HFF-Myc (cell line): ENCODE measurements around the gene RNASET2.

ENCODE experiments used
- DNase-seq: peaks from one replicate; pipeline ENCODE4 v3.0.0-alpha.2; 2011; ENCODE audit warnings: low read depth; ENCODE audit errors: extremely low read depth
- H3K4me3 ChIP-seq: replicated peaks from 2 replicates; pipeline ENCODE4 v1.5.1; 2011; ENCODE audit warnings: low read depth, mild to moderate bottlenecking, control low read depth, low read length
- TF ChIP-seq, protein P1 (sequence below): IDR thresholded peaks from 2 replicates; pipeline ENCODE4 v1.5.1; 2012; ENCODE audit warnings: mild to moderate bottlenecking, low read depth, low read length, control low read depth; ENCODE audit errors: missing control alignments

RNASET2 gene

DNA sequence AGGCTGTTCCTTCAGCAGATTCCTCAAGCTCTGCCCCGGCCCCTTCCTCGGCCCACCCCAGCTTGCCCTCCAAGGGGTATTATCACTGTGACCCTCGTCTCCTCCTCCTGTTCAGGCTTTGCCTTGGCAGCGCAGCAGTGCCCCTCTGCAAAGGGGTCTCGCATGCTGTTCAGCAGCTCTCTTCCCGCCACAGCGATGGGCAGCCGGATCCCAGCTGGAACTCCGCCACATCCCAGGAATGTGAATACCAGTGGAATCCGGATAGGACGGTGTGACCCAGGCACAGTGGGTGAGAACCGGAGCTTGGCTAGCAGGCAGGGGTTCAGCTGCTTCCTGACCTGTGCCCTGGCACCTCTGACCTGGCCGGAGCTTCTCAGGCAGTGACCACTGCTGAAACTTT, 52.9 kb downstream of the RNASET2 start:
- no peak overlapping the region for H3K4me3 ChIP-seq
- no peak for DNase-seq
- TF ChIP-seq, protein P1, sequence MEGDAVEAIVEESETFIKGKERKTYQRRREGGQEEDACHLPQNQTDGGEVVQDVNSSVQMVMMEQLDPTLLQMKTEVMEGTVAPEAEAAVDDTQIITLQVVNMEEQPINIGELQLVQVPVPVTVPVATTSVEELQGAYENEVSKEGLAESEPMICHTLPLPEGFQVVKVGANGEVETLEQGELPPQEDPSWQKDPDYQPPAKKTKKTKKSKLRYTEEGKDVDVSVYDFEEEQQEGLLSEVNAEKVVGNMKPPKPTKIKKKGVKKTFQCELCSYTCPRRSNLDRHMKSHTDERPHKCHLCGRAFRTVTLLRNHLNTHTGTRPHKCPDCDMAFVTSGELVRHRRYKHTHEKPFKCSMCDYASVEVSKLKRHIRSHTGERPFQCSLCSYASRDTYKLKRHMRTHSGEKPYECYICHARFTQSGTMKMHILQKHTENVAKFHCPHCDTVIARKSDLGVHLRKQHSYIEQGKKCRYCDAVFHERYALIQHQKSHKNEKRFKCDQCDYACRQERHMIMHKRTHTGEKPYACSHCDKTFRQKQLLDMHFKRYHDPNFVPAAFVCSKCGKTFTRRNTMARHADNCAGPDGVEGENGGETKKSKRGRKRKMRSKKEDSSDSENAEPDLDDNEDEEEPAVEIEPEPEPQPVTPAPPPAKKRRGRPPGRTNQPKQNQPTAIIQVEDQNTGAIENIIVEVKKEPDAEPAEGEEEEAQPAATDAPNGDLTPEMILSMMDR = no peak

DNA sequence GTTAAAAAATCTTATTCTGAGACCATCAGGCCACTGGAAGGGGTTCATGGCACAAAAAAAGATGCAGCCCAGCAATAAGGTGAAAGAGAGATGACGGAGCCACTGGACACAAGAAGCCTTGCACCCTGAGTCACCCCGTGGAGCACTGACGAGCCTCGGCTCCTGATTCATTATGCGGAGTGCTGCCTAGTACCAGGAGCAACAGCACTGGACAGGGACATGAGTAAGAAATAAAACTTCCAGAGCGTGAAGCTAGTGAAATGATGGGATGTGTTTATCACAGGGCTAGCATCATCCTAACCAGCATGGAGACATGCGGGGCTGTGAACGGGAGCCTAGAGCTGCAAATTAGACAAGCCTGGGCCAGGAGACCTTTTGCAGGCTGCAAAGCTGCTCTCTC, 53.3 kb downstream of the RNASET2 start:
- no peak for DNase-seq
- TF ChIP-seq, protein P1 = no peak
- no peak overlapping the region for H3K4me3 ChIP-seq

DNA sequence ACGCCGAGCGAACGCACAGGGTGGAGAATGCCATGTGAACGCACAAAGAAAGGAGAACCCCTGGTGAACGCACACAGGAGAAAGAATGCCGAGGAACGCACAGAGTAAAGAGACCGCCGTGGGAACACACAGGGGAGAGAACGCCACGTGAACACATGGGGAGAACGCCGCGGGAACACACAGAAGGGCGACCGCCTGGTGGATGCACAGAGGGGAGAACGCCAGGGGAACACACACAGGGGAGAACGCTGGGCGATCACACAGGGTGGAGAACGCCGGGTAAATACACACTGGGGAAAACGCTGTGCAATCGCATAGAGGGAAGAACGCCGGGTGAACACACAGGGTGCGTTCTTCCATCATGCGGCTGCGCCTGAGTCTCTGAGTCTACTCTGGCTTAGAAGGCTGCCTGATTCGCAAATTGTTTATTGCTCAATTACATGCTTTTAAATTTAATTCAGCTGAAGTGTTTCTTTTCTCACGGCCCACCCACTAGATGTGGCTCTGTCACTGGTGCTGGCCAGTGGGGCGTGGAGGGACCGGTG, 54.1 kb downstream of the RNASET2 start:
- TF ChIP-seq, protein P1 = no peak
- no peak overlapping the region for H3K4me3 ChIP-seq
- DNase-seq = no peak

DNA sequence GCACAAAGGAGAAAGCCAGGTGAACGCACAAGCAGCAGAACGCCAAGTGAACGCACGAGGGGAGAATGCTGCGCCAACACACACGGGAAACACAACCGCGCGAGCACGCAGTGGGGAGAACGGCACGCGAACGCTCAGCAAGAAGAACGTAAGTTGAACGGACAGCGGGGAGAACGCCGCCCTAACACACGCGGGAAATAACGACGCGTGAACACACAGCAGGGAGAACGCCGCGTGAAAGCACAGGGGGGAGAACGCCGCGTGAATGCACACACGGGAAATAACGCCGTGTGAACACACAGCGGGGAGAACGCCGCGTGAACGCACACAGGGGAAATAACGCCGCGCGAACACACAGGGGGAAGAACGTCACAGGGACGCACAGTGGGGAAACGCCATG, 54.7 kb downstream of the RNASET2 start:
- TF ChIP-seq, protein P1 = no peak
- H3K4me3 ChIP-seq = no peak overlapping the region
- no peak for DNase-seq

DNA sequence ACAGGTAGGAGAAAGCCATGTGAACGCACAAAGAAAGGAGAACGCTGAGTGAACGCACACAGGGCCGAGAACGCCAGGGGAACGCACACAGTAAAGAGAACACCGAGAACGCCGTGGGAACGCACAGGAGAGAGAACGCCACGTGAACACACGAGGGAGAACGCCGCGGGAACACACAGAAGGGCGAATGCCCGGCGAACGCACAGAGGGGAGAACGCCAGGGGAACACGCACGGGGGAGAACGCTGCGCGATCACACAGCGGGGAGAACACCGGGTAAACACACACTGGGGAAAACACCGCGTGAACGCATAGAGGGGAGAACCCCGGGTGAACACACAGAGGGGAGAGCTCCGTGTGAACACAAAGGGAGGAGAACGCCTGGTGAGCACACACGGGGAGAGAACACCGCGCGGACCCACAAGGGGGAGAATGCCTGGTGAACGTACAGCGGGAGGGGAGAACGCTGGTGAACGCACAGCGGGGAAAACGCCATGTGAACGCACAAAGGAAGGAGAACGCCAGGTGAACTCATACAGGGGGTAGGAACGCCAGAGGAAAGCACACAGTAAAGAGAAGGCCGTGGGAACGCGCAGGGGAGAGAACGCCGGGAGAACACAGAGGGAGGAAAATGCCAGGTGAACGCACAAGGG, 55.3 kb downstream of the RNASET2 start:
- DNase-seq = no peak
- TF ChIP-seq, protein P1 = no peak
- H3K4me3 ChIP-seq = no peak overlapping the region

DNA sequence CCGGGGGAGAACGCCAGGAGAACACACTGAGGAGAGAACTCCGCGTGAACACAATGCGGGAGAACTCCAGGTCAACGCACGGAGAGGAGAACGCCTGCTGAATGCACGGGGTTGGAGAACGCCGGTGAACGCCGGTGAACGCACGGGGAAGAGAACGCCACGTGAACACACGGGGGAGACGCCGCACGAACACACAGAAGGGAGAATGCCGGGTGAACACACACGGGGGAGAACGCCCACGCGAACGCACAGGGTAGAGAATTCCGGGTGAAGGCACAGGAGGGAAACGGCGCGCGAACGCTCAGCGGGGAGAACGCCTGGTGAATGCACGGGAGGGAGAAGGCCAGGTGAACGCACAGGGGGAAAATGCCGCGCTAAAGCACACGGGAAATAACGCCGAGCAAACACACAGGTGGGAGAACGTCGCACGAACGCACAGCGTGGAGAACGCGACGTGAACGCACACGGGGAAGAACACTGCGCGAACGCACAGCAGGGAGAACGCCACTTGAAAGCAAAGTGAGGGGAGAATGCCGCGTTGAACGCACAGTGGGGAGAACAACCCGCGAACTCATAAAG, 56.1 kb downstream of the RNASET2 start:
- no peak overlapping the region for H3K4me3 ChIP-seq
- TF ChIP-seq, protein P1 = no peak
- no peak for DNase-seq
